8988T (cell line): ENCODE measurements around the gene FRMPD4.

ENCODE experiments used
- DNase-seq: peaks from one replicate; pipeline ENCODE4 v3.0.0; 2011

Gene FRMPD4

GRCh38 chrX:12223650-12224049, 85.4 kb downstream of the FRMPD4 start:
- DNase-seq: no peak

- no peak for DNase-seq
These were observed 86.8 kb downstream of the FRMPD4 start for GRCh38 chrX:12225107-12225506.

GRCh38 chrX:12227412-12228041, 89.3 kb downstream of the FRMPD4 start:
- DNase-seq: no peak

GRCh38 chrX:12228862-12229261, 90.6 kb downstream of the FRMPD4 start:
- no peak for DNase-seq

- DNase-seq: no peak
These were observed 91.7 kb downstream of the FRMPD4 start for GRCh38 chrX:12229986-12230385.

GRCh38 chrX:12234534-12235329, 96.5 kb downstream of the FRMPD4 start:
- DNase-seq: no peak

GRCh38 chrX:12236156-12236555, 97.9 kb downstream of the FRMPD4 start:
- DNase-seq: no peak

GRCh38 chrX:12237131-12237530, 98.9 kb downstream of the FRMPD4 start:
- no peak for DNase-seq

- no peak for DNase-seq
These were observed 99.5 kb downstream of the FRMPD4 start for GRCh38 chrX:12237771-12238170.

- no peak for DNase-seq
These were observed 101.2 kb downstream of the FRMPD4 start for GRCh38 chrX:12239356-12240082.

- DNase-seq: no peak
These were observed 102.2 kb downstream of the FRMPD4 start for GRCh38 chrX:12240491-12240890.

- DNase-seq: no peak
These were observed 102.8 kb downstream of the FRMPD4 start for GRCh38 chrX:12241026-12241425.

- no peak for DNase-seq
These were observed 107.7 kb downstream of the FRMPD4 start for GRCh38 chrX:12245650-12246645.

- no peak for DNase-seq
These were observed 111.7 kb downstream of the FRMPD4 start for GRCh38 chrX:12249997-12250396.

- DNase-seq: no peak
These were observed 124.9 kb downstream of the FRMPD4 start for GRCh38 chrX:12263211-12263610.

- DNase-seq: no peak
These were observed 131.2 kb downstream of the FRMPD4 start for GRCh38 chrX:12269484-12269883.

- no peak for DNase-seq
These were observed 139.9 kb downstream of the FRMPD4 start for GRCh38 chrX:12278151-12278550.

- DNase-seq: no peak
These were observed 144.7 kb downstream of the FRMPD4 start for GRCh38 chrX:12282991-12283390.

GRCh38 chrX:12292996-12293765, 154.9 kb downstream of the FRMPD4 start:
- no peak for DNase-seq

- DNase-seq: no peak
These were observed 159.1 kb downstream of the FRMPD4 start for GRCh38 chrX:12297353-12297752.

- no peak for DNase-seq
These were observed 163.0 kb downstream of the FRMPD4 start for GRCh38 chrX:12301288-12301687.

GRCh38 chrX:12304261-12304660, 166.0 kb downstream of the FRMPD4 start:
- DNase-seq: no peak
